Measurements from ENCODE around the gene USB1.

DNA sequence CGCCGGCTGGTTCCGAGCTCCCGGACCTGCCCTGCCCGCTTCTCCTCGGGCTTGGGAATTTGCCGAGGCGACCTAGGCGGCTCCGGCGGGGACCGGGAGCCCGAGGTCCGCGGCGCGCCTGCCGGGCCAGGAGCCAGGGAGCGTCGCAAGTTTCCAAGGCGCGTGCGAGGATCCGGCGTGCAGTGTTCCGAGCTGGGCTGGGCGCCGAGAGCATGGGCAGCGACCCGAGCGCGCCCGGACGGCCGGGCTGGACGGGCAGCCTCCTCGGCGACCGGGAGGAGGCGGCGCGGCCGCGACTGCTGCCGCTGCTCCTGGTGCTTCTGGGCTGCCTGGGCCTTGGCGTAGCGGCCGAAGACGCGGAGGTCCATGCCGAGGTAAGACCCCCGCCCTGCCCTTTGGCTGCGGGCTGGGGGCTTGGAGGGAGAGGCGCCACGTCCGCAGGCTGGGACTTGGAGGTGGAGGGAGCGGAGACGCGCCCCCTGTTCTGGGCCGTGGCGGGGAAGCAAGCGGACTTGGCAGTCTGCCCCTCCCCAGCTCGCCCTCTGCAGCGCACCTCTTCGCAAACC is 25.0 kb downstream of the USB1 start:
- TF ChIP-seq, protein P1, sequence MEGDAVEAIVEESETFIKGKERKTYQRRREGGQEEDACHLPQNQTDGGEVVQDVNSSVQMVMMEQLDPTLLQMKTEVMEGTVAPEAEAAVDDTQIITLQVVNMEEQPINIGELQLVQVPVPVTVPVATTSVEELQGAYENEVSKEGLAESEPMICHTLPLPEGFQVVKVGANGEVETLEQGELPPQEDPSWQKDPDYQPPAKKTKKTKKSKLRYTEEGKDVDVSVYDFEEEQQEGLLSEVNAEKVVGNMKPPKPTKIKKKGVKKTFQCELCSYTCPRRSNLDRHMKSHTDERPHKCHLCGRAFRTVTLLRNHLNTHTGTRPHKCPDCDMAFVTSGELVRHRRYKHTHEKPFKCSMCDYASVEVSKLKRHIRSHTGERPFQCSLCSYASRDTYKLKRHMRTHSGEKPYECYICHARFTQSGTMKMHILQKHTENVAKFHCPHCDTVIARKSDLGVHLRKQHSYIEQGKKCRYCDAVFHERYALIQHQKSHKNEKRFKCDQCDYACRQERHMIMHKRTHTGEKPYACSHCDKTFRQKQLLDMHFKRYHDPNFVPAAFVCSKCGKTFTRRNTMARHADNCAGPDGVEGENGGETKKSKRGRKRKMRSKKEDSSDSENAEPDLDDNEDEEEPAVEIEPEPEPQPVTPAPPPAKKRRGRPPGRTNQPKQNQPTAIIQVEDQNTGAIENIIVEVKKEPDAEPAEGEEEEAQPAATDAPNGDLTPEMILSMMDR (conservative IDR thresholded peaks at IDR 0.05 in 1 of 2, IDR thresholded peaks at IDR 0.05 in 1 of 2; ENCODE audit: low read depth in 1 of 2, low read length in 2 of 2) = no peak
- TF ChIP-seq EZH2 (IDR thresholded peaks at IDR 0.05; ENCODE audit: low read length, missing control alignments) = no peak
